Peyer's patch (tissue), 4 donors: ENCODE measurements around the gene CWC25.

ENCODE experiments used
- POLR2A ChIP-seq, 2 donors: fragments of 450-650 bp; IDR thresholded peaks; one replicate each; pipeline ENCODE4 v1.5.1; 2017; ENCODE audit warnings: antibody characterized with exemption in 2 of 2, mild to moderate bottlenecking in 2 of 2, moderate library complexity in 2 of 2
- TF ChIP-seq, protein P1 (sequence below), 6 experiments: fragments of 450-650 bp in 4 of 6; fragments of 200-600 bp in 2 of 6; sonication (generic) in 1 of 6; IDR thresholded peaks; one replicate each; pipeline ENCODE4 v1.5.1; 2017 to 2019; ENCODE audit warnings: antibody characterized with exemption in 6 of 6, mild to moderate bottlenecking in 3 of 6, moderate library complexity in 1 of 6

DNA sequence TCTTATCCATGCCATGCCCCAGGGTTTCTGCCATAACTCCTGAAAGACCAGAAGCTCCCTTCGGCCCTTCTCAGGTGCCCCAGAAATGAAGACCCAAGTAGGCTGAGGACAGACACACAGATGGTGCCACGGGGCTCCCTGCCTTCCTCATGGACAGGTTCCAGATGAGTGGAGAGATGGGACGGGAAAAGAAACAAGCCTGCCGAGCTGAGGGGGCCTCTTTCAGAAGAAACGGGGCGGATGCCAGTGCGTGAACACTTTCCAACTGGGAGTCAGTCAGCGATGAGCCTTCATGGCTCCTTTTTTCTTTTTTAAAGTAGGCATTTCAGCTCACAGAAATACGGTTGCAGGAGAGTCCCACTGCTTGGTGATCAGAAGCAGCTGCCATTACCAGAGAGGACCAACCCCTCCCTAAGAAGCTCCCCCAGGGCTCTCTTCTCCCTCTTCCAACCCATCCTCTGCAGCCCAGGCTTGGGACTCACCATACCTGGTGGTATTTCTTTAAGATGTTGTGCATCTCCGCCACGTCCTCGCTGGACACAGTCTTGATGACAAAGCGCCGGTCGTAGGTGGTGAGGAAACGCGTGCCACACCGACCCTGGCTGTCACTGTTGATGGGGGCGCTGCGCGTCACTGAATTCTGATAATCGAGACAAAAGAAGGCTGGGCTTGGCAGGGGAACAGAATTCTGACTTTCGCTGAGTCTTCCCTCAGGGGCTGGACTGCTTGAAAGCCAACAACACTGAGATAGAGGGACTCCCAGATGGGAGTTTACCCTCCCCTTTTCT, 45.0 kb downstream of the CWC25 start:
- TF ChIP-seq, protein P1, sequence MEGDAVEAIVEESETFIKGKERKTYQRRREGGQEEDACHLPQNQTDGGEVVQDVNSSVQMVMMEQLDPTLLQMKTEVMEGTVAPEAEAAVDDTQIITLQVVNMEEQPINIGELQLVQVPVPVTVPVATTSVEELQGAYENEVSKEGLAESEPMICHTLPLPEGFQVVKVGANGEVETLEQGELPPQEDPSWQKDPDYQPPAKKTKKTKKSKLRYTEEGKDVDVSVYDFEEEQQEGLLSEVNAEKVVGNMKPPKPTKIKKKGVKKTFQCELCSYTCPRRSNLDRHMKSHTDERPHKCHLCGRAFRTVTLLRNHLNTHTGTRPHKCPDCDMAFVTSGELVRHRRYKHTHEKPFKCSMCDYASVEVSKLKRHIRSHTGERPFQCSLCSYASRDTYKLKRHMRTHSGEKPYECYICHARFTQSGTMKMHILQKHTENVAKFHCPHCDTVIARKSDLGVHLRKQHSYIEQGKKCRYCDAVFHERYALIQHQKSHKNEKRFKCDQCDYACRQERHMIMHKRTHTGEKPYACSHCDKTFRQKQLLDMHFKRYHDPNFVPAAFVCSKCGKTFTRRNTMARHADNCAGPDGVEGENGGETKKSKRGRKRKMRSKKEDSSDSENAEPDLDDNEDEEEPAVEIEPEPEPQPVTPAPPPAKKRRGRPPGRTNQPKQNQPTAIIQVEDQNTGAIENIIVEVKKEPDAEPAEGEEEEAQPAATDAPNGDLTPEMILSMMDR (IDR thresholded peaks at IDR 0.05) = no peak
- TF ChIP-seq POLR2A (IDR thresholded peaks at IDR 0.05) = no peak
